Measurements from ENCODE around the gene ATM. TPM values are rescaled to one million over a fixed set of nuclear protein-coding genes. Genes with fewer than 3 reads are reported as not detected.
A peak's percentile ranks its signal among the peaks of the same experiment; 100 is the strongest.

Gene ATM
- total RNA-seq, 1 donor from 2014 or later = 39.8 TPM

DNA sequence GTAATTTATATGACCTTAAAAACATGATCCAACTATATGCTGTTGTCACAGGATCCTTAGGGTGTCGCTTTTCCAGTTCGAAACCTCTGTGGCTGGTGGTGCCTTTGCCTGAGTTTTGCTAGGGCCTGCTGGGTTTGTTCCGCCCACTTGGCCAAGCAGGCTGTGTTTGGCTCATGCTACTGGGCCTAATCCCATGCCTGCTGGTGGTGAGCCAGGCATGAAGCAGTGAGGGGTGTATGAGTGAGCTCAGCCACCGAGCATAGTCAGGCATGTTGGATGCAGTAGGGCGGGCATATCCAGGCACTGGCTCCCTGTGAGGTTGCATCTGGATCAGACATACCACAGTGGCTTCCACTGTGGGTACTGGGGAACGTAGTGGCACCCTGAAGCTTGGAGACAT, 16.7 kb upstream of the ATM start:
- Histone ChIP-seq H3K27me3 (ENCODE audit: control insufficient read depth, insufficient read depth, low read length) (no peaks in the 10 kb centered on the region), H3K36me3 (ENCODE audit: control insufficient read depth, insufficient read depth, low read length) (peaks cover 15% of the 10 kb centered on the region), H3K4me3 (ENCODE audit: low read depth, low read length) (no peak overlapping the region)
- FAIRE-seq = no peak
- no peak for DNase-seq (ENCODE audit: low read depth)
- TF ChIP-seq, protein P1, sequence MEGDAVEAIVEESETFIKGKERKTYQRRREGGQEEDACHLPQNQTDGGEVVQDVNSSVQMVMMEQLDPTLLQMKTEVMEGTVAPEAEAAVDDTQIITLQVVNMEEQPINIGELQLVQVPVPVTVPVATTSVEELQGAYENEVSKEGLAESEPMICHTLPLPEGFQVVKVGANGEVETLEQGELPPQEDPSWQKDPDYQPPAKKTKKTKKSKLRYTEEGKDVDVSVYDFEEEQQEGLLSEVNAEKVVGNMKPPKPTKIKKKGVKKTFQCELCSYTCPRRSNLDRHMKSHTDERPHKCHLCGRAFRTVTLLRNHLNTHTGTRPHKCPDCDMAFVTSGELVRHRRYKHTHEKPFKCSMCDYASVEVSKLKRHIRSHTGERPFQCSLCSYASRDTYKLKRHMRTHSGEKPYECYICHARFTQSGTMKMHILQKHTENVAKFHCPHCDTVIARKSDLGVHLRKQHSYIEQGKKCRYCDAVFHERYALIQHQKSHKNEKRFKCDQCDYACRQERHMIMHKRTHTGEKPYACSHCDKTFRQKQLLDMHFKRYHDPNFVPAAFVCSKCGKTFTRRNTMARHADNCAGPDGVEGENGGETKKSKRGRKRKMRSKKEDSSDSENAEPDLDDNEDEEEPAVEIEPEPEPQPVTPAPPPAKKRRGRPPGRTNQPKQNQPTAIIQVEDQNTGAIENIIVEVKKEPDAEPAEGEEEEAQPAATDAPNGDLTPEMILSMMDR (IDR thresholded peaks at IDR 0.05; ENCODE audit: insufficient read depth, low read length, severe bottlenecking) = no peak

DNA sequence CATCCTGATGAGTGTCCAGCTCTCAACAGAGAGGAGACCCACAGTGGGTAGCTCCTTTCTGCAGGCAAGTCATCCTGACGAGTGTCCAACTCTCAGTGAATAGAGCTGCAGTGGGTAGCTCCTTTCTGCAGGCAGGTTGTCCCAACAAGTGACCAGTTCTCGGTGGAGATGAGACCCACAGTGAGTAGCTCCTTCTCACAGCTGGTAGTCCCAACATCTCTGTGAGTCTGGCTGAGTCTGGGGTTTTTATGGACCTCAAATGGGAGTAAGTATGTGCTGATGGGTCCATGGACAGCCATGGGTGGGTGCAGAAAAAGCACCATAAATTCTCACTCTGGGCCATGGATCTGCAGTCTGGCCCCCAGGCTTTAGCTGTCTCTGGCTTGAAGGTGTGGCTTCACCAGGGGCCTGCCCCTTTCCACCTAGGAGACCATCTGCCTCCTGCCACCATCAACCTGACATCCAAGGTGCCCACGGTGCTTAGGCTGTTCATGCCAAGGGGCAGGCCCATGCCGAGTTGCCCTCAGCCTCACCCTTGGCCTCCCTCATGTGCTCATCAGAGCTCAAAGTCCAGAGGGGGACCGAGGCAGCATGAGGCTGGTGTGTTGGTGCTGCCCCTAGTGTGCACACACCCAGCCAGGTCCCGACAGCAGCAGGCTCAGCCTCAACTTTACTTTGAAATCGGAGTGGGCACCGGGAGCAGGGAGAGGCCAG, 15.7 kb upstream of the ATM start:
- FAIRE-seq (no peak), DNase-seq (ENCODE audit: low read depth) (no peak)
- no peaks in the 10 kb centered on the region for H3K27me3 ChIP-seq (ENCODE audit: control insufficient read depth, insufficient read depth, low read length)
- TF ChIP-seq, protein P1 (IDR thresholded peaks at IDR 0.05; ENCODE audit: insufficient read depth, low read length, severe bottlenecking) = no peak
- H3K4me3 ChIP-seq (ENCODE audit: low read depth, low read length) = no peak overlapping the region
- H3K36me3 ChIP-seq (ENCODE audit: control insufficient read depth, insufficient read depth, low read length) = peaks cover 15% of the 10 kb centered on the region

DNA sequence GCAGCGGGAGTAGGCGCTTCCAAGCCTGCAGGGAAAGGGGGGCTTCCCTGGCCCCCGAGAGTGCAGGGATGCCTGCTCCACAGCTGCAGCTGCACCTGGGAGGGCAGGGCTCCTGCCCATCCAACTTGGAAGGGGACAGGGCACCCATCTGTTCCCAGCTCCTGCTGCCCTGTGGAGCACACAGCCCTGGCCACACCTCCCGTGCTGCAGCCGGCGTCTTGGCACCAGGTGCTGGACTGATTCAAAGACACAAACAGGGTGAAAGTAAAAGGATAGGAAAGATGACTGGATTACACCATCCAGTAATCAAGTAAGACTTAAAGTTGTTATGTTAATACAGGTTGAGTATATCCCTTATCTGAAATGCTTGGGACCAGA, 15.2 kb upstream of the ATM start:
- no peak for DNase-seq (ENCODE audit: low read depth)
- TF ChIP-seq, protein P1 (IDR thresholded peaks at IDR 0.05; ENCODE audit: insufficient read depth, low read length, severe bottlenecking) = no peak
- FAIRE-seq = no peak
- Histone ChIP-seq H3K4me3 (ENCODE audit: low read depth, low read length) (no peak overlapping the region), H3K36me3 (ENCODE audit: control insufficient read depth, insufficient read depth, low read length) (peaks cover 15% of the 10 kb centered on the region), H3K27me3 (ENCODE audit: control insufficient read depth, insufficient read depth, low read length) (no peaks in the 10 kb centered on the region)

DNA sequence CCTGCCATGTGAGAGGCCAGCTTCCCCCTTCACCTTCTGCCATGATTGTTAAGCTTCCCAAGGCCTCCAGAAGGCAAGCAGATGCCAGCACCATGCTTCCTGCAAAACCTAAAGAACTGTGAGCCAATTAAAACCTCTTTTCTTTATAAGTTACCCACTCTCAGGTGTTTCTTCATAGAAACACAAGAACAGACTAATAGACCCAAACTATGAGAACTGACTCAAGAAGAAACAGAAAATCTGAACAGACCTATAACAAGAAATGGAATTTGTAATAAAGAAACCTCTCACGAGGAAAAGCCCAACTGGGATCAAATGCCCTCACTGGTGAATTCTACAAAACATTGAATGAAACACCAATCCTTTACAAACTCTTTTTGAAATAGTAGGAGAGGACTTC, 12.4 kb upstream of the ATM start:
- DNase-seq (ENCODE audit: low read depth) (no peak), FAIRE-seq (no peak)
- Histone ChIP-seq H3K36me3 (ENCODE audit: control insufficient read depth, insufficient read depth, low read length) (peaks cover 15% of the 10 kb centered on the region), H3K27me3 (ENCODE audit: control insufficient read depth, insufficient read depth, low read length) (no peaks in the 10 kb centered on the region), H3K4me3 (ENCODE audit: low read depth, low read length) (no peak overlapping the region)
- TF ChIP-seq, protein P1 (IDR thresholded peaks at IDR 0.05; ENCODE audit: insufficient read depth, low read length, severe bottlenecking) = no peak

DNA sequence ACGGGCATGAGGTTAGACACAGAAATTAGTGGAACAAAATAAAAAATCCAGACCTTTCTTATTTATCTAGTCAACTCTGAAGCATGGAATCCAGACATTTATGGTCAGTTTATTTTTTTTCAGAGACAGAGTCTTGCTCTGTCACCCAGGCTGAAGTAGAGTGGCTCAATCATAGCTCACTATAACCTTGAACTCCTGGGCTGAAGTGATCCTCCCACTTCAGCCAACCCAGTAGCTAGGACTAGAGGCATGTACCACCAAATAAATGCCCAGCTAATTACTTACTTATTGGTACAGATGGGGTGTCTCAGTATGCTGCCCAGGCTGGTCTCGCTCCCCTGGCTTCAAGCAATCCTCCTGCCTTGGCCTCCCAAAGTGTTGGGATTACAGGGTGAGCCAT, 9.1 kb upstream of the ATM start:
- Histone ChIP-seq H3K36me3 (ENCODE audit: control insufficient read depth, insufficient read depth, low read length) (peaks cover 3% of the 10 kb centered on the region), H3K27me3 (ENCODE audit: control insufficient read depth, insufficient read depth, low read length) (no peaks in the 10 kb centered on the region), H3K4me3 (ENCODE audit: low read depth, low read length) (no peak overlapping the region)
- DNase-seq (ENCODE audit: low read depth) = no peak
- TF ChIP-seq, protein P1 (IDR thresholded peaks at IDR 0.05; ENCODE audit: insufficient read depth, low read length, severe bottlenecking) = no peak
- no peak for FAIRE-seq

DNA sequence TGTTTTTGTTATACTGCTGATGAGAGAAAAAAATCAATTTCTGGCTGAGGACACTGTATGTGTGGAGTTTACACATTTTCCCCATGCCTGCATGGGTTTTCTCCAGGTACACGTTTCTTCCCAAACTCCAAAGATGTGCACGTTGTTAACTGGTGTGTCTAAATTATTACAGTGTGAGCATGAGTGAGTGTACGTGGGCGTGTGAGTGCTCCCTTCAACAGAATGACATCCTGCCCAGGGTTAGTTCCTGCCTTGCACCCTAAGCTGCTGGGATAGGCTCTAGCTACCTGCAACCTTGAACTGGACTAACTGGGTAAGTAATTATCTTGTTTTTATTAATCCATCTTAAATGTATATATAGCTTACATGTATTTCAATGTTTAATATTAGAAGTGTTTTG, 5.9 kb upstream of the ATM start:
- TF ChIP-seq, protein P1 (IDR thresholded peaks at IDR 0.05; ENCODE audit: insufficient read depth, low read length, severe bottlenecking) = no peak
- peak; percentile 12 for DNase-seq (ENCODE audit: low read depth)
- H3K4me3 ChIP-seq (ENCODE audit: low read depth, low read length) = no peak overlapping the region
- no peak for FAIRE-seq
- H3K27me3 ChIP-seq (ENCODE audit: control insufficient read depth, insufficient read depth, low read length) = no peaks in the 10 kb centered on the region
- H3K36me3 ChIP-seq (ENCODE audit: control insufficient read depth, insufficient read depth, low read length) = no peaks in the 10 kb centered on the region
